HG02798 (cell line): Measurements from ENCODE around the gene KCNJ12.
A peak's percentile ranks its signal among the peaks of the same experiment; 100 is the strongest.
"Not testable (repeated sequence)": the region's sequence is repeated elsewhere in the genome, so short reads cannot be mapped to it uniquely, and the experiment has no call there.

ENCODE experiments used
- ATAC-seq: cut with Tn5 transposase; IDR thresholded peaks from one replicate; pipeline ENCODE4 v1.9.1; 2021; ENCODE audit warnings: mild to moderate bottlenecking; ENCODE audit not compliant: unreplicated experiment, poor library complexity

KCNJ12 gene

DNA sequence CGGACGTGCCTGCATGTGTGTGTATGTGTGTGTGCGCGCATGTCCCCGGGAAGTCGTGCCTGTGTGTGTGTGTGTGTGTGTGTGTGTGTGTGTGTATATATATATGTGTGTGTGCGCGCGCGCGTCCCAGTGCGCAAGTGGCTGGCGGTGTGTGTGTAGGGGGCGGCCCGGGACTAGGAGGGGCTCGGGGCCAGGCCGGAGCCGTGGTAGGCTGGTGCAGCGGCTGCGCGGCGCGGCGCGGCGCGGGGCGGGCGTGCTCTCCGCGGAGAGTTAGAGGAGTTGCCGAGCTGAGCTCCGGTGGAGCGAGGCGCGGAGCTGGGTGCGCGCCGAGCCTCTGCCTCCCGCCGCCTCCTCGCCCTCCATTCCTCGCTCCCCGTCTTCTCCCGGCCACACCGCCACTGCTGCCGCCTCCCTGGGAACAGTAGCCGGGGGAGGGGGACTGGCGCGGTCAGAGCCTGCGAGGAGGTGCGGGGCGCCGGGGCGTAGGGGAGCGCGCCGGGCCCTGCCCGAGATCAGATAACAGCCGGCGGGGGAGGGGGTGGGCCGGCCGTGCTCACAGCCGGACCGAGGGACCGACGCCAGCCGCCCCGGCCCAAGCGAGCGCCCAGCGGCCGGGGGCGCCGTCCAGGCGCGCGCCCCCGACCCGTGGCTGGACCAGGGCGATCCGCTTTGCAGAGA is at the start of gene KCNJ12:
TSS of gene KCNJ12 (plus strand) at position 277 of the 678 bp plus-strand sequence. CDS start 38,986 bp downstream, outside the sequence.
- ATAC-seq: no peak

DNA sequence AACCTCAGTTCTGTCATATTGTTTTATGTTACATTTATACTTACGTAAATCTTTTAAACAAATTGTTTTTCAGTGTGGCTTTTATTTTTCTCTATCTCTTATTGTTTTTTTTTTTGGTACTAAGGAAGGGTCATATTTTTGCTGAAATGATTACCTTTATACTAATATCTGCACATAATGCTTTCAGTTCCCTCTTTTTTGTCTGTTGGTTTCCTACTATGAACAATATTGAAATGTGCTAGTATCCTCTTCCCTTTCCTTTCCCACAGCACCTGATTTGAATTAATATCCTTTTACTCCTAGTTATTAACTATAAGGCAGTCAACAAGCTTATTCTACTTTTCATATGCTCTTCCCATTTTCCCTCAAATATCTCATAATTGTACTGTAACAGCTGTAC is 48.2 kb upstream of the KCNJ12 start:
- ATAC-seq: not testable (repeated sequence)

DNA sequence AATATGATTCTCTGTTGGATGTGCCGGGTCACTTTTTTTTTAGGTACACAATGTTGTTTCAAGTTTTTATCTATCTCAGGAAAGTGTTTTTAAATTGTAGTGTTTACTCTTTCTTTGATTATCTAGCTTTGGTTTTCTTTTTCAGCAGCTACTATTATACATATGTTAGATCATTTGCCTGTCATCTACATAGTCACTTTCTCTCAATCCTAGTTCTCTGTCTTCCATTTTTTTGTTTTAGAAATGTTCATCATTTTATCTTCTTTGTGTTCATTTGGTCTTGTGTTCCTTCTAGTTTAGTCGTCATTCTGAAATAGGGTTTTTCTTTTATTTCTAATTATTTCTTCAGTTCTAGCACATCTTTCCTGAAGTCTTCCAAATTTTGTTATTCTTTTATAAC is 47.4 kb upstream of the KCNJ12 start:
- ATAC-seq: not testable (repeated sequence)

DNA sequence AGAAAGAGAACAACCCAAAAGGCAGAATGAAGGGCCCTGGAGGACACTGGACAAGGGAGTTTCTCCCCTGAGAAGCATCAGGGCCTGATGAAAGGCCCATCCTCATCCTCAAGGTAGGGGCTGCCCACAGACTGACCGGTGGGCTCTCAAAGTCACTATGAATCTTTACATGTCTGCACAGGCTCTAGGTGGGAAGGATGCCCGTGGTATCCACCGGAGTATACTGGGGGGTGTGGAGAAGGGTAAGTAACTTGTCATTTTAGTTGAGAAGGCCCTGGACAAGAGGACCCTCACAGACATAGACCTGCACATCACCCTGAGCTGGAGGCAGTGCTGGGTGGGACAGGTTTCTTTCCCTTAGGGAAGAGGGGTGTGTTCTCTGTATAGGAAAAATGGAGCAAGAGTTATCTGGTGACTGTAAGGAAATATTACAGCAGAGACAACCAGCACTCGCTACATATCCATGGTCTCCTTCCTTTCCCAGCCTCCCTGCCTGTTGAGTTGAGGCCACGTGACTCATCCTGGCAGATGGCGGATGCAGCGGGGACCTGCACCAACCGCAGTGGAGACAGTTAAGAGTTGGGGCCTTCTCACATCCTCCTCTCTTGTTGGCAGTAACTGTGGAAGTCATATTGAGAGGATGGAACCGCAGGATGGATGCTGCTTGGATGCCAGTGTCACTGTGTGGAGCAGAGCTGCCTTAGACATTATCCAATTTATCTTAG is 45.6 kb upstream of the KCNJ12 start:
- no peak for ATAC-seq

DNA sequence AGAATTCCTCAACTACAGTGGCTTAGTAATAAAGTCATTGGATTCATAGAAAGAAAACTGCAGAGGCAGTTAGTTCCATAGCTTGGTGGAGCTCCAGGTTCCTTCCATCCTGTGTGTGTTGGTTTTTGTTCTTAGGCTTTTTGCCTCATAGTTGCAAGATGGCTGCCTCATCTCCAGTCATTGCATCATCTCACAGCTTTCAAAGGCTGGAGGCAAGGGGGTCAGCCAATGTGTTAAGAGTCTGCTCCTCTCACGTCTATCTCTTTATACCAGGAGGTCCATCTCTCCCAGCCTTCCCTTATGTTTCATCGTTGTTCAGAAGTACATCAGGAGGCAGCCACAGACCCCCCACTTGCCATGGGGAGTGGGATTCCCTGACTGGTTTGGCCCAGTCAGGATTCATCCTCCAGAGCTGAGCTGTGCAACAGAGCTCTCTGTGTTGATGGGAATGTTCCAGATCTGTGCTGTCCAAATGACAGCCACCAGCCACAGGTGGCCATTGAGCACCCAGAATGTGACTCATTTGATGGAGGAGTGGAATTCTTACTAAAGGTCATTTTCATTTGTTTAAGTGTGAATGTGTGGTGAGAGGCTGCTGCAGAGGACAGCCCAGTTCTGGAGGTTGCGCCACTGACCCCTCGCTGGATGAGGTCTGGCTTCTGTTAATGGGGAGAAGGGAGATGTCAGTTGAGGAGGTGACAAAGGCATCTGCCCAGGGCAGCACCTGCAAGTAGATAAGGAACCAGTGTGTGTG is 39.4 kb upstream of the KCNJ12 start:
- ATAC-seq: not testable (repeated sequence)

DNA sequence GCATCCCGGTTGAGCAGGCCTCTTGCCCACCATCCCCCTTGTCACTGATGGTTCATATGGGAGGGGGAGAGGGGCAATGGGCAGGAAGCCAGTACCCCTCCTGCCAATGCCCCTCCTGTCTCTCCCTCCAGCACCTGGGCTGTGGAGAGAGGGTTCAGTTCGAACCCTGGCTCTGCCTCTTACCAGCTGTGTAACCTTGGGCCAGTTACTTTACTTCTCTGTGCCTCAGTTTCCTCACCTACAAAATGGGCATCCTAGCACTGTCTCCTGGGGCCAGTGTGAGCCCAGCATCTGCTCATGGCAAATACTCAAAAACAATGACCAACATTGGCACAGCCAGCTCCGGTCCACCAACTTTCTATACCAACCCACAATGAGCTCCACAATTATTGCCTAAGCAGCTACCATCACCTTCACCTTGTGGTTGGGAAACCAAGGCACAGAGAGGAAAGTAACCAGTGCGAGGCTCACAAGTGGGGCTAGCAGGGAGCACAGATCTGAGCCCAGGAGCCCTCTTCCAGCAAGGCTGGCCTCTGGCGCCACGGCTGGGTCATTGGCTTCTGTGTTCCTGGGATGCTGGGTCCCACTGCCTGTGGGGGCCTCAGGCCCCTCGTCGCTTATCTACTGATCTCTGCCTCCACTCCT is 38.1 kb upstream of the KCNJ12 start:
- not testable (repeated sequence) for ATAC-seq

DNA sequence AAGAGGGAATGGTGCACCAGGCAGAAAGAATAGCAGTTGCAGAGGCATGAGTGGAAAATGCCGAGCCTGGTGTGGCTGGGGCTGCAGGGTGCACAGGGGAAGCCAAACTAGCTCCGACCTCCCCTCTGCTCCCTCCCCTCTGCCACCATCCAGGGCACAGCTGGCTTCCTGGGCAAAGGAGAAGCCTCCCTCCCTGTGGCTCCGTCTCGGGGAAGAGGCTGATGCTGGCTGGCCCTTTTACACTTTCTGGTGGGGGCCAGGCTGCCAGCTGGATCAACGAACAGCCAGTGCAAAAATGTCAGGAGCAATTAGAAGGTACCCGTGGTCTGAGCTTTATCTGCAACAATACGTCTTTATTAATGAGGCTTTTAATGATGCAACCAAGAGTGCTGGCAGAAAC is 37.1 kb upstream of the KCNJ12 start:
- ATAC-seq: no peak

DNA sequence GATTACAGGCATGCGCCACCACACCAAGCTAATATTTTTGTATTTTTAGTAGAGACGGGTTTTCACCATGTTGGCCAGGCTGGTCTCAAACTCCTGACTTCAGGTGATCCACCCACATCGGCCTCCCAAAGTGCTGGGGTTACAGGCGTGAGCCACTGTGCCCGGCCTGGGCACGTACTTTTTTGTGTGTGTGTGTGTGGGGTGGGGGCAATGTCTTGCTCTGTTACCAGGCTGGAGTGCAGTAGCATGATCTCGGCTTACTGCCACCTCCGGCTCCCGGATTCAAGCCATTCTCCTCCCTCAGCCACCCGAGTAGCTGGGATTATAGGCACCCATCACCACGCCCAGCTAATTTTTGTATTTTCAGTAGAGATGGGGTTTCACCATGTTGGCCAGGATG is 36.6 kb upstream of the KCNJ12 start:
- ATAC-seq: not testable (repeated sequence)

DNA sequence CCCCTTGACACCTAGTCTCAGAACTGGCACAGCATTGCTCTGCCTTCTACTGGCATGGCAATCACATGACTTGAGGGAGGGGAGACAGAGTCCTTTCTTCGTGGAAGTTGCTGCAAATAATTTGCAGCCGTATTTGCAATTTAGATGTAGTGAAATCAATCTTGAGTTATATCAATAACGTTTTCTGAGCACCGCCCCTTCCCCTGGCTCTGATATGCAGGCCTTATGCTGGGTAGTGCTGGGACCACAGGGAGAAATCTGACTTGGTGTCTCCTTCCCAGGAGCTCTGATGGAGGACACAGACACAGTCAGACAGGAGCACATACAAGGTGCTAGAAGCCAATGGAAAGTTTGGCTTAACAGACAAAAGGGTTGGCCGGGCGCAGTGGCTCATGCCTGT is 35.8 kb upstream of the KCNJ12 start:
- not testable (repeated sequence) for ATAC-seq

DNA sequence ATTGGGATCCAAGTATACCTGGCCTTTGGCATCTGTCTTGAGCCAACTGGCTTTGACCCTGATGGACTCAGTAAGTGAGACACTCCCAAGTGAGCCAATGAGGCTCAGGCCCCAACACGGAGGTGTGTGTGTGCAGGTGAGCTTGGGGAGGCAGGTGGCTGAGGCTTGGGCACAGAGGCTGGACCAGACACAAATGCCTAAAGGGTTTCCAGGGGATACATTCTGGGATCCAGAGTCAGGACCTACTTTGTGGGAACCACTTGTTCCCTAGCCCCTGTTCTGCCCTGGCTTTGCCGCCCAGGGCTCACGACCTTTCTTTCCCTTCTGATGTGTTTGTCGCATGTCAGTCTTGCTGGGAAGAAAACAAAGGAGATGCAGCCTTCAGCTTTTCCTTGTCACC is 34.9 kb upstream of the KCNJ12 start:
- not testable (repeated sequence) for ATAC-seq

DNA sequence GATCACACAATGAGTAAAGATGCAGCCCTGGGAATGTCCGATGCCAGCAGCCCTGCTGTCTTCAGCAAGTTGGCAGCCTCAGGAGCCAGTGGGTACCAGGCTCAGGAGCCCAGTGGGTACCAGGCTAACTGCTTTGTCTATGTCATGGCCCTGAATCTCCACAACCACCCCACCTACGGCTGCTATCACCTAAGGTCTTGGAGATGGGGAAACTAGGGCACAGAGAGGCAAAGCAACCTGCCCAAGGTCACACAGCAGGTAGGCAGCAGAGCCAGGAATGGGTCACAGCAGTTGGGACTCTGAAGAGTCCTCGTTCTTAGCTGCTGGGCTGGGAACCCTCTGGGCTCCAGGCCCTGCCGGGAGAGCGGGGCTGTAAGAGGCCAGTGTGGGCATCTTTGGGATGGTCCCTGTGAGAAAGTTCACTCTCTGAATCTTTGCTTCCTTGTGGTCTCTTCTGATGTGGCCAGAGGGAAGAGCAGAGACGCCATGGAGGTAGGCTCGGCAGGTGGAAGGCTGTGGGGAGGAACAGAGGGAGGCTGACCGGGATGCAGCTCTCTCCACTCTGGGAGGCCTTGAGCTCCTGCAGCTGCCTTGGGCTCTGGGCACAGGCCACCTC is 34.1 kb upstream of the KCNJ12 start:
- ATAC-seq: not testable (repeated sequence)

DNA sequence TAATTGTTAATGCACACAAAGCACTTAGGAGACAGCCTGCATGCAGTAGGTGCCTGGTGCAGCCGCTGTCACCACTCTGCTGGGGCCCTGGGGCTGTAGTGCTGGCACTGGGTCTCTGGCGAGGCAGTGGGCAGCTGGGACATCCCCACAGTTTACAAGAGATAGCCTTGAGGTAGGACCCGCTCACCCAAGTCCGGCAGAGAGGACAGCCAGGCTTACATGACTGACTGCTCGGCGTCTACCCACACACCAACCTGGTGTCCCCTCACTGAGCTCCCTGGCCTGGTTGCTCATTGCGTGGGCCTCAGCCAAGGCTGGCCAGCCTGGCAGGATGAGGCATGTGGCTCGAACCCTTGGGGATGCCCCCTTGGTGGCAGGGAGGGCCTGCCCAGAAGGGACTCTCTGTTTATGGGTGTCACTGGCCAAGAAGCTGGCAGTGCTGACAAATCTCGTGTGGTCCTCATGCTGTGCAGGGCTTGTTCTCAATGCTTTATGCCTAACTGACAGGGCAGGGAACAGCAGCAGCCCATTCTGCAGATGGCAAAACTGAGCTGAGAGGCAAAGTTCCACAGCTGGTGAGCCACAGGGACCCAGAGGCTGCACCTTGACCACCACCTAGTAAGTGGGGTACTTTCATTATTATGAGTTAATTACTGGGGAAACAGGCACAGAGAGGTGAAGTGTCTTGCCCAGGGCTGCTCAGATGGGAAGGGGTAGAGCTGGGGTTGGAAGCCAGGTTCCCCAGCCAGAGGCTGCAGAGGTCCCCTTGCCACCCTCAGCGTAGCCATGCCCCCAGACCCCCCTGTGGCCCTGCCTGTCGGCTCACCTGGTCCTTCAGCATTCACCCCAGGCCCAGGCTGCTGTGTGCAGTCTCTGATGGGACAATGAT is 32.9 kb upstream of the KCNJ12 start:
- not testable (repeated sequence) for ATAC-seq

DNA sequence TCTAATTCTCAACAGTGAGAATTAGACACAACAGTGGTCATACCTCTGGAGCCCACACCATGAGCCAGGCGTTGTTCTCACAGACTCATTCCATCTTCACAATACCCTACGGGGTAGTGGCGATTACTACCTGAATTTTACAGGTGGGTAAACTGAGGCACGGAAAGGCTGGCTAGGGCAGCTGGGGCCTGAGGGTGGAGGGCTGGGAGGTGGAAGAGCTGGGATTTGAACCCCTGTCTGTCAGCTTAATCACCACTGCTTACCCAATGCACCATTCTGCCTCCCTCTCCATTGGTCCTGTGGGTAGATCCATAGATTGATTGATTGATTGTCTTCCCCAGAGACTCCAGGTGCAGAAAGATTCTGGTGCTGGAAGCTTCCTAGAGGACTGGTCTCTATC is 31.4 kb upstream of the KCNJ12 start:
- ATAC-seq: not testable (repeated sequence)

DNA sequence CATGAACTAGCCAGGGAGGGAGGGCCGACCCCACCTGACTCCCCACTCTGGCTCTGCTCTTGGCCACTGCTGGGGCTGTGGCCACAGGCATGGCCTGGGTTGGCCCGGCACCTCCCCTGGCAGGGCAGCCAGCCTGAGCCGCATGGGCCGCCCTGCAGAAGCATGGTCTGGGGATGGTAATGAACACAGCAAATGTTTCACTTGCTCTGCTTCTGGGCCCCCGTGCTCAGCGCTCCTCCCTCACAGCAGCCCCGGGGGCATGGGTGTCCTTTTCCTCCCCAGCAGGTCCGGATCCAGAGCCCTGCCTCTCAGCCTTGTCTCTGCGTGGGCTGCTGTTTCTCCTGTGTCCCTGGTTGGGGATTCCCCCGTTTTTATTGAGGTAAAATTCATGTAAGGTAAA is 30.9 kb upstream of the KCNJ12 start:
- ATAC-seq: no peak

DNA sequence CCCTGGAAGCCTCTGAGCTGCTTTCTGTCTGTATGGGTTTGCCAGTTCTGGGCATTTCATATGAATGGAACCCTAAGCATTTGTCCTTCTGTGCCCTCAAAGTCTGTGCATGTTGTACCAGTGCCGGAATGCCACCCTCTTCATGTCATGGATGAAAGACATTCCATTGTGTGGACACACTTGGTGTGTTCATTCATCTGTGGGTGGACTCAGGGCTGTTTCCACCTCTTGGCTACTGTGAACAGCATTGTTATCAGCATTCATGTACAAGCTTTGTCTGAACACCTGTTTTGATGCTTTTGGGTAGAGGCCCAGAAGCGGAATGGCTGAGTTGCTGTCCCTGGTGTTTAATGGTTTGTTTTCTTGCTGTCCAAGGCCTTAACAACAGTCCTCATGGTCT is 30.1 kb upstream of the KCNJ12 start:
- ATAC-seq: not testable (repeated sequence)

DNA sequence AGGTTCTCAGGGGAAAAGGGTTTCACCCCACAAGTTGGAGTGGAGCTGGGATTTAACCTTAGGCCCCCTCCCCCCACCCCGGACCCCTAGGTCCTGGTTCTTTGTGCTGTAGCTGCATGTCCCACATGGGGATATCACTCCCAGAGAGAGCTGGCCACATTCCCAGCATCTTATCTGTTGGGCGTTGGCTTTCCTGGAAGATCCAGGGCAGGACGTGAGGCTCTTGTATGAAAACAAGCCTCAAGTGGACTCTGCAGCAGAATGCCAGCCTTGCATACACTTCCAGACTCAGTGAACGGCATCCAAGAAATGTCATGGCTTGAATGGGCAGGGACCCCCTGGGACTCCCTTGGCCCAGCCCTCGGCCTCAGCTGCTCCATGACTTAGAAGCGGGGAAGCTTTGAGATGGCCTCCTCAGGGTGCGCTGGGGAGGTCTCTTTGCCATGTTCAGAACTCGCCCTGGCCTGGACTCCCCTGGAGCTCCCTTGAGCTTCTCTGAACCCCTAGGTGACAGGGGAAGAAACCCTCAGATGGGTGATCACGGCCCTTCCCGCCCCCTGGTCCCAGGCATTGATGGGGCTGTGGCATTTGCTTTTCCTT is 29.4 kb upstream of the KCNJ12 start:
- ATAC-seq: not testable (repeated sequence)

DNA sequence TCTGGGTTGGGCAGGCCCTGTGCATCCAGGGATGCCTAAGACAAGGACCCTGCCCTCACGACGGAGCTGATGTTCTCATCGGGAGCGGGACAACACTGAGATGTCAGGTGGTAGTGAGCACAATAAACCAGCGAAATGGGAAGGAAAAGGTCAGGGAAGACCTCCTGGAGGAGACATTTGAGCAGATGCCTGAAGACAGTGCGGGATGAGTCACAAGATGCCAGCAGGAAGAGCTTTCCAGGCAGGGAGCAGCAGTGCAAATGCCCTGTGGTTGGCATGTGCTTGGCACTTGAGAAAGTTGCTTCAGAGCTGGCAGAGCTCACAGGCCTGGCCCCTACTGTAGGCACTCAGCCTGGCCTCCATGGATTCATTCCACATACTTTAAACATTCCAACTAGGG is 28.5 kb upstream of the KCNJ12 start:
- ATAC-seq: not testable (repeated sequence)

DNA sequence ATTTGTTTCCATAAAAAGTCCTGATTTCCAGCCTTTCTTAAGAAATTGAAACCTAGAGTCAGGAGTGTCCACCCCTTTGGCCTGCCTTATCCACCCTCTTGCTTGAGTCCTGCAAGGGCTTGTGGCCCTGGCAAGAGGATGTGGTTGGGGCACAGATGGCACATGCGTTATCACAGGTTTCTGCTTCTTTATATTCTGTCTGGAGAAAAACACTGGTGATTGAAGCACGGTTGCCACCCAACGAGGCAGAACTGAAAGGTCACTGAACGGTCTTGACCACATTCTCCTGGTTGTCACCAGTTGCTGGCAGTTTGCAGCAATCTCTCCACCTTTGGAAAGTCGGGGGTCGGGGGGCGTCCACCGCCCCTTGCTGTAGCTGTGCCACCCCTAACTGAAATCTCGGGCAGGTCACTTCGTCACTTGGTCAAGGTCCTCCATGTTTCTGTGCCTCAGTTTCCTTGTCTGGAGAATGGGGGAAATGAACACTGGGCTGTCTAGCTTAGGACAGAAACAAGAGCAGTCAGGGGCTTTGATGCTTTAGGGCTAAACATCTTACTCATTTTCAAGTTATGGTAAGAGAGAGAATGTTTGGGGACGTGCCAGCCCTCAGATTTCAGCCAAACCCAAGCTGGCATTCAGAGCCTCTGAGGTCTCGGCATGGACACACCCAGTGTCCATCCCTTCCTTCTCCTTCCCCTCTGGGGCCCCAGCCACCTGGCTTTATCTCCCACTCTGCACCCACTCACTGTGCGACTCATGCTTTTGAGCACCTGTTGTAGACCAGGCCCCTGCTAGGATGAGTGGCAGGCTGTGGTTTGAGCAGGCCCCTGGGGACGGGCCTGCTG is 27.9 kb upstream of the KCNJ12 start:
- peak; percentile 73 for ATAC-seq
